ENCODE measurements around the gene COL20A1. TPM values are rescaled to one million over a fixed set of nuclear protein-coding genes. Genes with fewer than 3 reads are reported as not detected.

COL20A1 gene
- total and polyA plus RNA-seq, 2 of the 13 experiments (the other 11 are each of a cell fraction or from before 2014, with no cell fraction given), result not detected

- no peak overlapping the region for H3K4me2 ChIP-seq (ENCODE audit: low read depth, low read length)
- no peak for FAIRE-seq
- no peak overlapping the region for H2AFZ ChIP-seq (ENCODE audit: low read length)
- POLR2A ChIA-PET, result no interaction called here
- DNase-seq (ENCODE audit: low spot score), result no peak
- H3K9ac ChIP-seq (ENCODE audit: insufficient read depth, low read depth, low read length), result no peak overlapping the region
- no peak overlapping the region for H3K27ac ChIP-seq (ENCODE audit: extremely low read length, insufficient read depth, low read length)
- BruUV-seq (replicated peaks), result no TSS peak
- peaks cover 41% of the 10 kb centered on the region for H3K4me1 ChIP-seq (ENCODE audit: insufficient read depth, low read length)
- H4K20me1 ChIP-seq (ENCODE audit: insufficient read depth, low read length), result no peaks in the 10 kb centered on the region; the same call in 1 of the 2 replicates
- no peaks in the 10 kb centered on the region for H3K36me3 ChIP-seq (replicated peaks in 1 of 2; ENCODE audit: control insufficient read depth in 1 of 2, insufficient read depth in 2 of 2, low read length in 2 of 2)
- ATAC-seq, result no peak
- H3K79me2 ChIP-seq (ENCODE audit: insufficient read depth, low read length), result no peaks in the 10 kb centered on the region
- in situ Hi-C loops (cut with HindIII; ENCODE audit: extremely low pct_ligation_motif_present, low pct_unique_long_range_greater_than_20kb), result no loop called here
- WGBS (ENCODE audit: low lambda C conversion rate), result 54% methylated on average over 9 of the region's 9 CpGs
- peaks cover 26 to 72% of the 10 kb centered on the region in 2 experiments for H3K27me3 ChIP-seq (ENCODE audit: control insufficient read depth in 1 of 2, insufficient read depth in 2 of 2, low read length in 2 of 2)
- H3K4me3 ChIP-seq (replicated peaks in 1 of 3; ENCODE audit: insufficient read depth in 1 of 3, low read depth in 2 of 3, low read length in 3 of 3), result no peak overlapping the region
- intact Hi-C loops (cut with micrococcal nuclease; ENCODE audit: unreplicated experiment), result no loop called here
- CTCF ChIA-PET (ENCODE audit: low intra/inter-chr PET ratio, low total read pairs), result no interaction called here
- TF ChIP-seq KLF15 (CRISPR knock-in tag; IDR thresholded peaks at IDR 0.05; ENCODE audit: borderline replicate concordance) (no peak), UBTF (CRISPR knock-in tag; IDR thresholded peaks at IDR 0.05) (no peak), ZNF143 (CRISPR knock-in tag; IDR thresholded peaks at IDR 0.05) (no peak), NBN (conservative IDR thresholded peaks at IDR 0.05) (no peak), NCOA2 (CRISPR knock-in tag; IDR thresholded peaks at IDR 0.05) (no peak)
- TF ChIP-seq, protein P1, sequence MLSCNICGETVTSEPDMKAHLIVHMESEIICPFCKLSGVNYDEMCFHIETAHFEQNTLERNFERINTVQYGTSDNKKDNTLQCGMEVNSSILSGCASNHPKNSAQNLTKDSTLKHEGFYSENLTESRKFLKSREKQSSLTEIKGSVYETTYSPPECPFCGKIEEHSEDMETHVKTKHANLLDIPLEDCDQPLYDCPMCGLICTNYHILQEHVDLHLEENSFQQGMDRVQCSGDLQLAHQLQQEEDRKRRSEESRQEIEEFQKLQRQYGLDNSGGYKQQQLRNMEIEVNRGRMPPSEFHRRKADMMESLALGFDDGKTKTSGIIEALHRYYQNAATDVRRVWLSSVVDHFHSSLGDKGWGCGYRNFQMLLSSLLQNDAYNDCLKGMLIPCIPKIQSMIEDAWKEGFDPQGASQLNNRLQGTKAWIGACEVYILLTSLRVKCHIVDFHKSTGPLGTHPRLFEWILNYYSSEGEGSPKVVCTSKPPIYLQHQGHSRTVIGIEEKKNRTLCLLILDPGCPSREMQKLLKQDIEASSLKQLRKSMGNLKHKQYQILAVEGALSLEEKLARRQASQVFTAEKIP (CRISPR knock-in tag; IDR thresholded peaks at IDR 0.05; ENCODE audit: borderline replicate concordance), result no peak
- no peaks in the 10 kb centered on the region for H3K9me3 ChIP-seq (ENCODE audit: low read length)
Measured at GRCh38 chr20:63262836-63263235, 30.1 kb upstream of the COL20A1 start.
